ENCODE data around the gene KIF1C. TPM values are rescaled to one million over a fixed set of nuclear protein-coding genes. Genes with fewer than 3 reads are reported as not detected.

KIF1C gene
- 67.5 and 86.1 TPM in 2 replicates for total RNA-seq (ENCODE audit: low replicate concordance)

DNA sequence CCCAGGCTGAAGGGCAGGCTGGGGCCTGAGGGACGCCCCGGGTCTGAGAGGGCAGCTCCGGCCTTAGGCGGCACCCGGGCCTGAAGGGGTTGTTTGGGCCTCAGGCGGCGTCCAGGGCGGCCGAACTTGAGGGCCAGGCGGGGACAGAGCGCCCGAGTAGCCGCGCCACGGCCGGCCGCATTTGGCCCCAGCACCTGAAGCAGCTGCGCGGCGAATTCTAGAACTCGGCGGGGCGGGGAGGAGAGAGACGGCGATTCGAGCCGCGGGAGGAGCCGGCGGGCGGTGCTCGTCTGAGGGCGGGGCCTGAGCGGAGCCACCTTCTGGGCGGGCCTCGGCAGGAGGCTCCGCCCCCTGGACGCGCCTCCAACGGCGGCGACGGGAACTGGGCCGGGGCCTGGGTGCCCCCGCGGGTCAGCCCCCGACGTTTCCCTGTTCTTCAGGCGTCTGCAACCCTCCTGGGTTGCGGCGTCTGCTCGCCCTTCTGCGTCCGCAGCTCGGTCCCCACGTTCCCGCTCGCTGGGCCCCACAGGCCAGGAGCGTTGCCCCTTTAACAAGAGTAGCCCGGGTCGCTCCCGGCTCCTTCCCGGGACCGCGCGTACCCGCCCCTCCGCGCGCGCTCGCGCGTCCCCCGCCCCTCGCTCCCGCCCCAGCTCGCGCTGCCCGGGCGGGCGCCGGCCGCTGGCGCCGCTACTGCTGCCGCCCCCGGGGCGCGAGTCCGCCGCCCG lies at the start of gene KIF1C, which contains the start of gene INCA1:
KIF1C (plus strand) TSS at position 649 of the 725 bp plus-strand sequence. CDS start 2,297 bp downstream, outside the sequence.
INCA1 (minus strand) TSS at position 221 of the 725 bp plus-strand sequence. CDS start 3,085 bp downstream, outside the sequence.

DNA sequence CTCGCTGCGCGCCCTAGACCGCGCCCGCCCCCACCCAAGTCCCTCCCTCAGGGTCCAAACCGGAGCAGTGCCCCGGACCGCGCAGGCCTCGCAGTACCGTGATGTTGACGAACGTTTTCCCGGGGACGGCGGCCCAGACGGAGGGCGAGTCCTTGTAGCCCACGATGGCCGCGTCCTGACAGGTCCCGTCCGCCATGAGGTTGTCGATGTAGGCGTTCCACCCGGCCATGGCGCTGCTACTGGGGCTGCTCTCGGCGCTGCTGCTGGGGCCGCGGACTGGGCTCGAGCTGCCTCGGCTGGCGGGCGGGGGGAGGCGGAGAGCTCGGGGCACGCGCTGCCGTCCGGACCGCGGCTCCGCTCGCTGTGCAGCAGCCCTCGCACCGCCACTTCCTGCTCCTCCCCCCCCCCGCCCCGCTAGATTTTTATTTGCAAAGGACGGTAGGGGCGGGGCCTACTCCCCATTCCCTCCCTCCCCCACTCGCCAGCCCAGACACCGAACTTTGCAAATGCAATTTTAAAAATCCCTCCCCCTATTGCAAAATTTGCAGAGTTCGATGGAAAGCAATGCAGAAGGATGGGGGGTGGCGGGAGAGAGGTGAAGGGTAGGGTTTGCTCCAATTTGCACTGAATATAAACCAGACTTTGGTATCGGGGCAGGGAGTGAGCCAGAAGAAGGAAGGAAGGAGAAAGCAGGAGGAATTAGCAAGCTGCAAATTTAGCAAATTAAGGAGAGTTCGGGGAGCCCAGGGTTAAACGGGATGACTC lies 49.4 kb upstream of the KIF1C start, which contains the start of gene PFN1:
PFN1 (minus strand) TSS at position 365 of the 765 bp plus-strand sequence; CDS start at position 229, 136 bp downstream.

DNA sequence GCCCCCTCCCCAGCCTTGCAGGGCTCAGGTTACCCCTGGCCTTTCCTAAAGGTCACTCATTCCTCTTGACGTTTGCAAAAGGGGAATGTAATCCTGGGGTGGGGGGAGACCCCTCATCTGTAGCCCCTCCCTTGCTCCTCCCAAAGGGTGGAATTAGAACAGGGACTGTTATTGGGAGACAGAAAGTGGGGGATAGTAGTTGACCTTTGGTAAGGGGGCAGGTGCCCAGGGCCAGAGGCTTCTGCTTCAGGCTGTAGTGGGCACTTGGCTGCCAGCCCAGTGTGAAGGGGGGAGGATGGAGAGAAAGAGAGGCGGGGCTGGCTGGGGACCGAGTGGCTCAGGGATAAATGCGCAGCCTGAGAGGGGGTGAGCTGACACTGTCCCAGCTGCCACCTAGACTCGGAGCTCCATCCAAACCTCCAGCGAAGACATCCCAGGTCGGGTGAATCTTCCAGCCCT lies 47.0 kb upstream of the KIF1C start, which contains the start of gene ENO3:
ENO3 (plus strand) TSS at position 374 of the 459 bp plus-strand sequence. CDS start 711 bp downstream, outside the sequence.

DNA sequence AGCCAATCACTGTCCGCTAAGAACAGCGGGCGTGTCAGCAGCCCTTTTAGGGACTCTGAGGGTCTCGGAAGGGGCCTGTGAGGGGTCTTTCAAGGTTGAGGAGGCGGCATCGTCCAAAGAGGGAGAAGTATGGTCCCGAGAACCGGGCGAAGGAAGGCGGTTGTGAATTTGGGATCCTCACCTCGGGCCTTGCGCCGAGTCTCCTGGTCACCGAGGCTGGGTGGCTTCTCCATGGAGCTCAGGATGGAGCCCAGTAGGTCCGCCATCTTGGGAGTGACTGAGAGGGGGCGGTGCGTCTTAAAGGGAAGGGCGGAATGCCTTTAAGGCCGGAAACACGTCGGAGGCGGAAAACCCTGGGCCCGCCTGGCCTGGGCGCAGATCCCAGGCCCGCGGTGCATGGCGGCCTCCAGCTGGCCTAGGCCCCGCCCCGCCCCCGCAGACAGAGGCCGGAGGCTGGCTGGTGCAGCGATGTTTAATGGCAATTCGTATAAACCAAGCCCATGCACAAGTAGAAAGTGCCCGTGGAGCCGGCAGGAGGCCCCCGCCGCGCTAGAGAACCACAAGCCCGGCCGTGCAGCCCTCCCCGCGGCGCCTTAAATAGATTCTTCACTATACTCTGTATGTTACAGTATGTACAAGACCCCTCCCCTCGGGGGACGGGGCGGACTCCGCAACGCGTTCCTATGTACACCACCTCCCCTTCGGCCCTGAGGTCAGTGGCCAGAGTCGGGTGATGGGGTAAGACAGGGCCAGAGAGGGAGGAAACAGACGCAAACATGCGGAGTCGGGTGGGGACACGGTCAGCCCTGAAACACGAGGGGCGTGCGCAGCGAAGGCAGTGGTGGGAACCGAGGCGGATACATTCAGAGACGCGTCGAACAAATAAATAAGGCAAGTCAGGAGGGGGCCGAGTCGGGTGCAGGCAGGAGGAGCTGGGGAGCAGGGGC lies 29.9 kb upstream of the KIF1C start, which contains the start of gene SPAG7:
SPAG7 (minus strand) TSS at position 279 of the 947 bp plus-strand sequence; CDS start at position 266, 13 bp downstream.

DNA sequence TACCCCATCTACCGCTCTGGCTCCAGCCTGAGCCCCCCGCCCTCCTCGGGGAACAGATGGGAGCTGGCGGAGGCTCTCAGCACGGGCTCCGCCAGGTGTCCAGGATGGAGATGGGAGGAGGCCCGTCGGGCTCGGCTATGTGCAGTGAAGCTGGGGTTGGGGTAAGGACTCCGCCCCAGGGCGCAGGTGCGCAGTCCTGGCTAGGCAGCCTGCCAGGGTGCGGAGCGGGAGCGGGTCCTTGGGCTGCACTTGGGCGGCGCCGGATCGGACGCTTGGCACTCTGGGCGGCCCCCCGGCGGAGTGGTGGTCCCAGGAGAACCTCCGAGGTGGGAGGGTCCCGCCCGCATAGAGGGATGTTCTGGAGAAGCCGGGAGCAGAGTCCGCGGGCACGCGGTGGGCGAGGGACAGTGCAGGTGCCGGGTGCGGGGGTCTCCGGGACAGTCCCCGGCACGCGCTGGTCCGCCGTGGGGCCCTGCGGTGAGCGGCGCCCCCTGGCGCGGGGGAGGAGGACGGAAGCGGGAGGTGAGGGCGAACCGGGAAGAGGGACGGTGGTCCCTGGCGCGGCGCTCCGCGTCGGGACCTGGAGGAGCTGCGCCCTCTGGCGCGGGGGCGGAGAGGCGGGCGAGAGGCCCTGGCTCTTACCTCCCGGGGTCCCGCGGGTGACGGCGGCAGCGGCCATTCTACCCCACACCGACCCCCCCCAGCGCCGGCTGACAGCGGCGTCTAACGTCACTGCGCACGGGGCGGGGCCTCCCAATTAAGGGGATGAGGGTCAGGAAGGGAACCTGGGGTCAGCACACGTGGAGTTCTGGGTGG lies 10.6 kb upstream of the KIF1C start, which contains the start of gene CAMTA2:
CAMTA2 (minus strand) TSS at position 725 of the 816 bp plus-strand sequence. CDS start 1,453 bp downstream, outside the sequence.

DNA sequence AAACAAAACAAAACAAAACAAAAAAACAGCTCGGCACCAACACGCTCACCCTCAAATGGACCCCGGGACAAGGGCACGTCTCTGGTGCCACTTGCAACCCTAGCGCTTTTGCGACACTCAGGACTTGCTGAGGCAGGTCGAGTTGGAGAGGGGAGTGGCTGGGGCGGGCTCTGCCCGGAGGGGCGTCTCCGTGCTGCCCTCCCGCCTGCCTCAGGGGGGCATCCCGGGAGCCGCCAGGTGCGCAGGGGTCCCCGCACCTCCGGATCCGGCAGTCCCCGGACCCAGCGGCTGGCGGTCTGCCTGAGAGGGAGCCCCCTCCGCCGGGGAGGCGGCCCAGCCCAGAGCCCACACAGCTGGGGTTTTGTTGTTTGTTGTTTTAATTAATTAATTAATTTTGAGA lies 37.6 kb downstream of the KIF1C start, which contains the start of gene SLC52A1:
SLC52A1 (minus strand) TSS at position 112 of the 400 bp plus-strand sequence. CDS start 820 bp downstream, outside the sequence.

Other genes with a start within 250 kb of the KIF1C start
- not detected in 2 replicates for gene TM4SF5, start 226.1 kb upstream of the KIF1C start, total RNA-seq (ENCODE audit: low replicate concordance)
- 0.08 and 0.23 TPM in 2 replicates for gene VMO1, start 211.6 kb upstream of the KIF1C start, total RNA-seq (ENCODE audit: low replicate concordance)
- not detected in 2 replicates for gene GLTPD2, start 209.0 kb upstream of the KIF1C start, total RNA-seq (ENCODE audit: low replicate concordance)
- 121 and 237 TPM in 2 replicates for gene PSMB6, start 201.8 kb upstream of the KIF1C start, total RNA-seq (ENCODE audit: low replicate concordance)
- gene PLD2, start 190.8 kb upstream of the KIF1C start, total RNA-seq (ENCODE audit: low replicate concordance): 15.1 and 16.5 TPM in 2 replicates
- gene MINK1, start 164.6 kb upstream of the KIF1C start, total RNA-seq (ENCODE audit: low replicate concordance): 20.7 and 36.0 TPM in 2 replicates
- 2.1 and 7.4 TPM in 2 replicates for gene C17orf107, start 98.4 kb upstream of the KIF1C start, total RNA-seq (ENCODE audit: low replicate concordance)
- 0.38 and 0.47 TPM in 2 replicates for gene CHRNE, start 94.9 kb upstream of the KIF1C start, total RNA-seq (ENCODE audit: low replicate concordance)
- gene GP1BA, start 65.7 kb upstream of the KIF1C start, total RNA-seq (ENCODE audit: low replicate concordance): not detected in 2 replicates
- gene SLC25A11, start 57.9 kb upstream of the KIF1C start, total RNA-seq (ENCODE audit: low replicate concordance): 51.1 and 76.2 TPM in 2 replicates
- gene RNF167, start 57.7 kb upstream of the KIF1C start, total RNA-seq (ENCODE audit: low replicate concordance): 12.1 and 13.3 TPM in 2 replicates
- 665 and 1,065 TPM in 2 replicates for gene PFN1, start 49.4 kb upstream of the KIF1C start, total RNA-seq (ENCODE audit: low replicate concordance)
- gene ENO3, start 46.8 kb upstream of the KIF1C start, total RNA-seq (ENCODE audit: low replicate concordance): 2.7 and 4.9 TPM in 2 replicates
- gene SPAG7, start 30.1 kb upstream of the KIF1C start, total RNA-seq (ENCODE audit: low replicate concordance): 44.5 and 69.5 TPM in 2 replicates
- gene CAMTA2, start 10.3 kb upstream of the KIF1C start, total RNA-seq (ENCODE audit: low replicate concordance): 4.1 TPM in 2 replicates
- gene INCA1, start 428 bp upstream of the KIF1C start, total RNA-seq (ENCODE audit: low replicate concordance): 0.30 and 1.1 TPM in 2 replicates
- 0.15 and 0.82 TPM in 2 replicates for gene SLC52A1, start 37.5 kb downstream of the KIF1C start, total RNA-seq (ENCODE audit: low replicate concordance)
- 0.47 and 0.90 TPM in 2 replicates for gene ZFP3, start 80.5 kb downstream of the KIF1C start, total RNA-seq (ENCODE audit: low replicate concordance)
- 4.2 and 4.7 TPM in 2 replicates for gene ZNF232, start 113.9 kb downstream of the KIF1C start, total RNA-seq (ENCODE audit: low replicate concordance)
- gene USP6, start 118.1 kb downstream of the KIF1C start, total RNA-seq (ENCODE audit: low replicate concordance): not detected in 2 replicates
- gene ZNF594, start 193.9 kb downstream of the KIF1C start, total RNA-seq (ENCODE audit: low replicate concordance): 3.3 and 5.3 TPM in 2 replicates
- gene SCIMP, start 236.9 kb downstream of the KIF1C start, total RNA-seq (ENCODE audit: low replicate concordance): not detected in 2 replicates